ENCODE measurements around the gene ANTXR1. TPM values are rescaled to one million over a fixed set of nuclear protein-coding genes. Genes with fewer than 3 reads are reported as not detected.

The ANTXR1 gene
- total RNA-seq, 1 donor = 61.5 TPM

DNA sequence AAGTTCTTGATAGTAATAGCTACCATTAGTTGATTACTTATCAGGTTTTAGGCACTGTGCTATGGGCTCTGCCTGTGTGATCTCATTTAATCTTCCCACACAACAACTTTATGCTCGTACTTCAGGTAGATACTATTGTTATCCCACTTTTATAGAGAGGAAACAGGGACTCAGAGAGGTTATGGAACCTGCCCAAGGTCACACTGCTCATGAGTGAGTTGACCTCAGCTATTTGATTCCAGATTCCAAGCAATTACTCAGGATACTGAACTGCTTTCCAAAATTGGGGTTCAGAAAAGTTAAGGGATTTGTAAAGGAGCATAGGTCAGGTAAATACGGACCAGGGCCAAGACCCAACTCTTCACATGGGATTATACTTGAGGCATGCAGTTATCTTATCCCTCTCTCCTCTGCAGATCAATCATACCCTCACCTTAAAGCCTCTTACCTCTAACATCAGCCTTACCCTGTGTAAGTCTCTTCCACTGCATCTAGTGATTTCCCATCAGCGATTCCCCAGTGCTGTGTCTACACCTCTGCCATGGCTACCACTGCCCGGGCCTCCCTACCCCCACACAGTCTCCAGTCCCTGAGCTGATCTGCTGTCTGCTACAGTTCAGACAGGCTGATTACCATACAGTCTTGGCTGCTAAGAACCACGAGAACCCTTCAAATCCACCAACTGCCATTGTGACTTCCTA lies 74.4 kb downstream of the ANTXR1 start:
- H3K4me3 ChIP-seq (ENCODE audit: low read depth, low read length) = no peak overlapping the region
- DNase-seq (ENCODE audit: low read depth) = peak; percentile 62
- TF ChIP-seq, protein P1, sequence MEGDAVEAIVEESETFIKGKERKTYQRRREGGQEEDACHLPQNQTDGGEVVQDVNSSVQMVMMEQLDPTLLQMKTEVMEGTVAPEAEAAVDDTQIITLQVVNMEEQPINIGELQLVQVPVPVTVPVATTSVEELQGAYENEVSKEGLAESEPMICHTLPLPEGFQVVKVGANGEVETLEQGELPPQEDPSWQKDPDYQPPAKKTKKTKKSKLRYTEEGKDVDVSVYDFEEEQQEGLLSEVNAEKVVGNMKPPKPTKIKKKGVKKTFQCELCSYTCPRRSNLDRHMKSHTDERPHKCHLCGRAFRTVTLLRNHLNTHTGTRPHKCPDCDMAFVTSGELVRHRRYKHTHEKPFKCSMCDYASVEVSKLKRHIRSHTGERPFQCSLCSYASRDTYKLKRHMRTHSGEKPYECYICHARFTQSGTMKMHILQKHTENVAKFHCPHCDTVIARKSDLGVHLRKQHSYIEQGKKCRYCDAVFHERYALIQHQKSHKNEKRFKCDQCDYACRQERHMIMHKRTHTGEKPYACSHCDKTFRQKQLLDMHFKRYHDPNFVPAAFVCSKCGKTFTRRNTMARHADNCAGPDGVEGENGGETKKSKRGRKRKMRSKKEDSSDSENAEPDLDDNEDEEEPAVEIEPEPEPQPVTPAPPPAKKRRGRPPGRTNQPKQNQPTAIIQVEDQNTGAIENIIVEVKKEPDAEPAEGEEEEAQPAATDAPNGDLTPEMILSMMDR (IDR thresholded peaks at IDR 0.05; ENCODE audit: insufficient read depth, low read length) = no peak

DNA sequence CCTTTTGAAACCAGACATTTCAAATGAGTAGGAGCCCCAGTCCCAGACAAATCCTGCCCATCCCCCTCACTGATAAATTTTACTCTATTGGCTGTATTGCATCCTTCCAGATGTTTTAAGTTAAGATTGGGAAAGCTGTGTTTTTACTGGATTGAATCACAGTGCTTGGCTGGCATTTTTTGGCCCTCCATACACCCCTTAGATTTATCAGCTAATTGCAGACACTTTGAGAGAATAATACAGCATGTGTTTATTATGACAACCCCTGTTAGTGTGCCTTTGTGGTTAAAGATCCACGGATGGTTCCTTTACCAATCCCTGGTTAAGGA lies 74.9 kb downstream of the ANTXR1 start:
- H3K4me3 ChIP-seq (ENCODE audit: low read depth, low read length) = no peak overlapping the region
- TF ChIP-seq, protein P1 (IDR thresholded peaks at IDR 0.05; ENCODE audit: insufficient read depth, low read length) = no peak
- DNase-seq (ENCODE audit: low read depth) = peak; percentile 94

DNA sequence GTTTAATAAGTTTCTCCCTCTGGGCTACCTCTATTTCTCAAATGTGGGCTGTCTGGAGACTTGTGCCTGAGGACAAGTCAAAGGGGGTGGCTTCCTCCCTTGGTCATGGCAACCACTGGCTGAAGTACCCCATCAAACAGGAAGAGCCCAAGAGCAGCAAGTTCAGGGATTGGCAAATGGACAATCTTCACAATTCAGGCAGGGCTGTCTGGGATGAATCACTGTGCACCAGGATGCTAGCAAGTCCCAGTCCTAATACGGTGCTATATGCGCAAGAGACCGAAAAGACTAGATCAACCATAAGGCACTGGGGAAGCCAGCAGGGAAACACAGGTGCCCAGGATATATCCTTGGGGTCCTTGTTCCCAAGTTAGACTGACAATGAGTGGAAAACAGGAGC lies 75.5 kb downstream of the ANTXR1 start:
- peak; percentile 74 for DNase-seq (ENCODE audit: low read depth)
- TF ChIP-seq, protein P1 (IDR thresholded peaks at IDR 0.05; ENCODE audit: insufficient read depth, low read length) = no peak
- no peak overlapping the region for H3K4me3 ChIP-seq (ENCODE audit: low read depth, low read length)

DNA sequence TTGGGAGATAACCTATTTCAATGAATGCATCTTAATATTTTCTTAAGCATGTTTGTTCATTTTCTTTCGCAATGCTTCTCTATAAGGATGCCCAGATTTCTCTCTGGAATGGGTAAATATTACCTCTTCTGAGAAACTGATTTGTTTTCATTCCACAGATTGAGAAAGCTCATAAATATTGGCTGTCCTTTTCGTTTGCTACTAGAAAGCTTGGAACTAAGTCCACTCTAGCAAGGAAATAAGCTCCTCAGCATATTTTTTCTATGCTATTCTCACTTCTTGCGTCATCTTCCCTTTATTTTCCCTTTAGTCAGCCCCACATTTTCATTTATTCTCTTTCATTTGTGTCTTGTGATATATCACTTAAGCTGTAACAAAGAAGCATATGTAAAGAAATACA lies 76.3 kb downstream of the ANTXR1 start:
- TF ChIP-seq, protein P1 (IDR thresholded peaks at IDR 0.05; ENCODE audit: insufficient read depth, low read length) = no peak
- no peak overlapping the region for H3K4me3 ChIP-seq (ENCODE audit: low read depth, low read length)
- peak; percentile 87 for DNase-seq (ENCODE audit: low read depth)

DNA sequence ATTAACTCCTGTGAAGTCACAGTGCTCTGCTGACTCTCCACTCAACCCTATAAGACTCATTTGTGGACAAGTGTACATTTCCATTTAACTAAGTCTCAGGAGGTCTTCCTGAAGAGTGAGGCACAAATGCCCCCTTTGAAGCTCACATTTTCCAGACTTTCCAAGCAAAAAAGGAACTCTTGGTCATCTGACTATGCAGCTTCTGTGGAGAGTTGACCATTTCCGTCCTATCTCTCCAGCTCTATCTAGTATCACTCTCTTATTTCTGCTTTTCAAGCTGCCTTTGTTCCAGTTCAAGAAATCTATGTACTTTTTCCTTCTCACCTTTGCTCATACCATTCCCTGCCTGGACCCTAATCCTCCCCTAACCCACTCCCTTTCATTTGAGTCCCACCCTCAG lies 77.0 kb downstream of the ANTXR1 start:
- TF ChIP-seq, protein P1 (IDR thresholded peaks at IDR 0.05; ENCODE audit: insufficient read depth, low read length) = no peak
- H3K4me3 ChIP-seq (ENCODE audit: low read depth, low read length) = no peak overlapping the region
- no peak for DNase-seq (ENCODE audit: low read depth)

DNA sequence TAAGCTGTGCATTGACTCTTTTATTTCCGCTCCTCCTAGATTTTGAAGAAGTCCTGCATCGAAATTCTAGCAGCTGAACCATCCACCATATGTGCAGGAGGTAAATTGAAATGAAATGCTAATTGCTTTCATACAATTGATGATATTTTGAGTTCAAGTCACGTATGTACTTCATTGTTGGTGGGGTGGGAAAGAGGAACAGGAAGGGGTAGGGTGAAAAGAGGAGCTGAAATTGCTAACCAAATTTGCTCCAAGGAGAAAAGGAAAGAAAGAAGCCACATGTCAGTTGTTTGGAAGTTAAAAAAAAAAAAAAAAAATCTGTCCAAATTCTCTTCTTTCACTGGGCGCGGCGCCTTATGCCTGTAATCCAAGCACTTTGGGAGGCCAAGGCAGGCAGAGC lies 77.8 kb downstream of the ANTXR1 start:
- TF ChIP-seq, protein P1 (IDR thresholded peaks at IDR 0.05; ENCODE audit: insufficient read depth, low read length) = no peak
- DNase-seq (ENCODE audit: low read depth) = no peak
- no peak overlapping the region for H3K4me3 ChIP-seq (ENCODE audit: low read depth, low read length)

DNA sequence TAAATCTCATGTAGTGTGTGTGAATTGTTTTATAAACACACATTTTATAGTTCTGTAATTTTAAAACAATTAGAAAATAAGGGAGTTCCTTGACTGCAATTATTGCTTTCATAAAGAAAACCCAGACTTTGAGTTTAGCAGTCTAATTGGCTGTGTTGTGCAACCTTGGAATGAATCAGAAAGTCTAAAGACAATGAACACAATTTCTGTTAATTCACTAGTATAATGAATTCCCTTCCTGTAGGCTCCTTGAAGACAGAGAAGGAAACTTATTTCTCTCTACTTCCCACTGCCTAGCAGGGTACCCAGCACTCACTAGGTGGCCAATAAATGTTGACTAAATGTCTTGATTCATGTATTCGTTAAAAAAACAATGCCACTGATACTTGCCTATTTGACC lies 79.9 kb downstream of the ANTXR1 start:
- no peak overlapping the region for H3K4me3 ChIP-seq (ENCODE audit: low read depth, low read length)
- DNase-seq (ENCODE audit: low read depth) = peak; percentile 25
- TF ChIP-seq, protein P1 (IDR thresholded peaks at IDR 0.05; ENCODE audit: insufficient read depth, low read length) = no peak

All from fibroblast of the aortic adventitia (primary cell).